Activated CD8-positive, alpha-beta memory T cell treated with anti-CD3 and anti-CD28 coated beads for 36 hours (primary cell): ENCODE measurements around the gene ADGRV1. TPM values are rescaled to one million over a fixed set of nuclear protein-coding genes. Genes with fewer than 3 reads are reported as not detected.
"Not testable (repeated sequence)": the region's sequence is repeated elsewhere in the genome, so short reads cannot be mapped to it uniquely, and the experiment has no call there.

Experiments used
- CTCF ChIA-PET: fragments of 350-600 bp; sonication (Branson Sonifier 250); formaldehyde crosslinking; loops from one replicate; lab custom pipeline; 2021; ENCODE audit warnings: antibody characterized with exemption; lab: Charles Lee
- POLR2A ChIA-PET: fragments of 350-600 bp; sonication (Branson Sonifier 250); formaldehyde crosslinking; loops from one replicate; lab custom pipeline; 2021; ENCODE audit warnings: antibody characterized with exemption; lab: Charles Lee
- total RNA-seq, 2 experiments: library from RNA; stranded (reverse); gene quantifications; one replicate each; pipeline ENCODE4 v1.2.3, GENCODE V29; 2021

The ADGRV1 gene
- total RNA-seq, 2 experiments from 2014 or later, result 0.34 TPM; not detected in 1

DNA sequence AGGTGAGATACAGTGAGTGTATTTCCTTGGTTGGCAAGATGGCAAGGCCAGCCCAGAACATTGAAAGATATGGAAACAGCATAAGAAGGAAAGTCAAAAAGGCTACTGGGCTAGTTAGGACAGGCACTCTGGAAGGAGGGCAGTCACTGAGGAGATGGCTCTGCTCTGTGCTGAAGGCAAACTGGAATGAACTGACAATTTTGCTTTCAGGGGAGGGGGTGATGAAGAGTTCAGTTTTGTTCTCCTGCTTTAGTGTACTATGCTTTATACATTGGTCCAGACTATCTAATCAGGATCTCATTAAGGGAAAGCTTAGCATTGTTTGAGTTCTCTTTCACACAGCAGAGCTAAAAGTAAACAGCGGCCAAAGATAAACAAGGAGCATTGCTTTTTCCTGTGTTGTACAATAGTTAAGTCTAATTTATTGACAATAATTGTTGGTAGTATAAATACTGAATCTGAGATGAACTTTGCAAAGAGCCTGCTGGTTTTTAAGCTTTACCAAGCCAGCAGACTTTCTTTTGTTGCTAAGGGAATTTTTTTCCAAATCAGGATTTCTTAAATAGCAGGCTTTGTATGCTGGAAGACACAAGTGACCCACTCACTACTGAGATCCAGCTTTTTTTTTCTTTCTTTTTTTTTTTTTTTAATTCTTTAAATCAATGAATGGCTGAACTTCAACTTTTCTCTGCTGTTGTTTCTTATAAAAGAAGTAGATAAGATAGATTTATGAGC lies 469.0 kb downstream of the ADGRV1 start:
- ChIA-PET CTCF (no interaction called here), POLR2A (no interaction called here)

DNA sequence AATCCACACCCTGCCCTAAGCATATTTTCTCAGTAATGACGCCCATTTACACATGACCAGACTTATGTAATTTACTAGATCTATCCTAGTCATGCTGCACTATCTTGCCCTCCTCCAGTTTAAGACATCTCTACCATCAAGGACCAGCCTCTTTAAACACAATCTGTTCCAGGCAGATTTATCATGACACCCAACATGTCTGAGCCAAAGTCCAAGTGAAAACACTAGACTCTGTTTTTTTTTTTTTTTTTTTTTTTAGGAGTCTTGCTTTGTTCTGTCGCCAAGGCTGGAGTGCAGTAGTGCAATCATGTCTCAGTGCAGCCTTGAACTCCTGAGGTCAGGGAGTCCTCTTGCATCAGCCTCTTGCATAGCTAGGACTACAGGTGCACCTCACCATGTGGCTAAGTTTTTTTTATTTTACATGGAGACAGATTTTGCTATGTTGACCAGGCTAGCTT lies 469.9 kb downstream of the ADGRV1 start:
- CTCF ChIA-PET, result no interaction called here
- POLR2A ChIA-PET, result no interaction called here

DNA sequence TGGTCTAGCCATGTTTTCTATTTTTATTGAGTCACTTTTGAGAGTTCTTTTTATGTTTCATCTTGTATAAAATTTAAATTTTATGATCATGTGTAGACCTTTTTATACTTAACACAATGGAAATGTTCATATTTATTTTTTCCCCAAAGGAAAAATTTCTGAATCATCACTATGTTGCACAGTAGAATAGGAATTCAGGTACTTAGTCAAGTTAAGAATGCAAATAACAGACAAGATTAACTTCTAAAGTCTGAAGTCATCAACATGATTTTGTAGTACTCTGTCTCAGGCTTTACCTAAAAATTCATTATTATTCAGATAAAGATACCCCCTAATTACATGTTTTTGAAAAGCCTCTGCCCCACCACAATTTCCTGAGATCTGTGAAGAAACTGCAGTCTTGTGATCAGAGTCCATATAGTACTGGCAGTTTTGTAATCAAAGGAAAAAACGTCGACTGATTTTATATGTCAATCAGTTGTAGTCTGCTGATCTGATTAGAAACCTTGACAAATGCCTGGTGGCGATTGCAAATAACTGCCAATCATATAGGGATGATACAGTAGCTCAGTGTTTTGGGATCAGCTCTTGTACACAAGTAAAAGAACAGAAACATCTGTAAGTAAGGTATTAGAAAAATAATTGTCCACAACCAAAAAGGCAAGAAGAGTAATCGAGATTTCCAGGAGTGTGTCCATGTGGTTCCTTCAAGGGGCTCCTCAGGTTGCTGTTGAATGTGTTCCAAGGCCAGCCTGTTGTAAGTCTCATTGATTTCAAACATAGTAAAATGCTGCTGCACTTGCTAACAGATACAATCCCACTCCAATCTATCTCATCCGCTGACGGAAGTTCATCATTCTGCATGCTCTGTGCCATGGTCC lies 472.2 kb downstream of the ADGRV1 start:
- ChIA-PET POLR2A (no interaction called here), CTCF (no interaction called here)

- CTCF ChIA-PET, result no interaction called here
- POLR2A ChIA-PET, result no interaction called here
Measured at GRCh38 chr5:91031402-91031752, 472.8 kb downstream of the ADGRV1 start.

DNA sequence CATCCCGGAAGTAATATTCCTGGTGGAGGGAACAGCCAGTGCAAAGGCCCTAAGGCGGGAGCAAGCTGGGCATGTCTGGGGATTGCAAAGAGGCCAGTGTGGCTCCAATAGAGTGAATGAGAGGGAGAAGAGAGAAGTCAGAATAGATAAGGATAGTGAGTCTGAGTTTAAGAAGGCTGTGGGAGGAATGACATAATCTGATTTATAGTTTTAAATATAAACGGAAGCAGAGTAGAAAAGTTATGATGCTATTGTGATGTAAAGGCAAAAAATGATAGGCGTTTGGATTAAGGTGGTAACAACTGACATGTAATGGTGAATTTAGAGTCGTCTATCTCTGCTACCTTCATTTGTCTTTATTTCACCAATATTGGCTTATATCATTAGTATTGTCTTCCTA lies 473.5 kb downstream of the ADGRV1 start:
- ChIA-PET POLR2A (no interaction called here), CTCF (no interaction called here)

DNA sequence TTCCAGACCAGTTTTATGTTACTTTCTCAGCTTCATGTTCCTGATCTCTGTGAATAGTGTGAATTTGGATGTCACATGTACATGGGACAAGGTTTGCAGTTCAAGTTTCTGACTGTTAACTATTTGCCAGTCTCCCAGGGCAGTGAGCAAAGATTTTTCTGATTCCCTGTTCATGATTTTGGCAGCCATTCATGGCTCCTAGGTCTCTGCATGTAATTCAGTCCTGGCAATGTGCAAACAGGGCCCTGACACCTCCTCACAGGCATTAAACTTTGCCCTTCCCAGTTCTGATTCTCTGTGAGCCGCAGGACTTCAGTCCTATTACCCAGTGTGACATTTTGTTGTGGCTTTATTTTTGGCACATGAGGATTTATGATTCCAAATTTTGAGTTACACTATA lies 474.8 kb downstream of the ADGRV1 start:
- CTCF ChIA-PET, result interaction anchor here (0.9 kb wide), 1 partner anchor 168 kb away, joined by 3 read pairs; no protein-coding TSS in a partner anchor
- POLR2A ChIA-PET, result no interaction called here

GRCh38 chr5:91038180-91038808 lies 479.7 kb downstream of the ADGRV1 start:
- CTCF ChIA-PET, result no interaction called here
- POLR2A ChIA-PET, result no interaction called here

DNA sequence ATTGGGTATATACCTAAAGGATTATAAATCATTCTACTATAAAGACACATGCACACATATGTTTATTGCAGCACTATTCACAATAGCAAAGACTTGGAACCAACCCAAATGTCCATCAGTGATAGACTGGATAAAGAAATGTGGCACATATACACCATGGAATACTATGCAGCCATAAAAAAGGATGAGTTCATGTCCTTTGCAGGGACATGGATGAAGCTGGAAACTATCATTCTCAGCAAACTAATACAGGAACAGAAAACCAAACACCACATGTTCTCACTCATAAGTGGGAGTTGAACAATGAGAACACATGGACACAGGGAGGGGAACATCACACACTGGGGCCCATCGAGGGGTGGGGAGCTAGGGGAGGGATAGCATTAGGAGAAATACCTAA lies 482.5 kb downstream of the ADGRV1 start:
- CTCF ChIA-PET, POLR2A ChIA-PET: not testable (repeated sequence)

DNA sequence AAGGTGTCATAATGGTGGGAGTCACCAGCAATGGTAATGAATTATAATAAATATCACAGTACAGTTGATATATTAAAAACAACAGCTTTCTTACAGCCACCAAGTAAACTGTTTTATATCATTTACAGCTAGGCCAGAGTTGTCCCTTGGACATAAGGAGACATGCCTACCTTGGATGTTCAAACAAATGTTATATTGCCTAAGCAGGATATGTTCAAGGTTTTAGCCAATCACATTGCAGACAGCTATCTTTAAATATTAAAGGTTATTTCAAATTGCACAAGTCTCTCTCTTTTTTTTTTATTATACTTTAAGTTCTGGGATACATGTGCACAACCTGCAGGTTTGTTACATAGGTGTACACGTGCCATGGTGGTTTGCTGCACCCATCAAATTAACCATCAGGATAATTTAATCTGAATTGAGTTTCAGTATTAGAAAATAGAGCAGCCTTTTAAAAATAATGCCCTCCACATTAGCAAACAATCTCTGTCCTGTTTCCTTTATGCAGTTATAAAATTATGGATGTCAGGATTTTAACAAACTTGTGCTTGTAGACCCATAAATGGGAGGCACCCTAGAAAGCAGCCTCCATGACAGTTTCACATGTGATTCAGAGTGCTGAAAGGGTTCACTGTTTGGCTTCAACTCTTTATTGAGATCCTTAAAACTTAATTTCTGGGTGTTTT lies 483.8 kb downstream of the ADGRV1 start:
- ChIA-PET POLR2A (interaction anchor here (0.5 kb wide), 1 partner anchor 258 kb away, joined by 4 read pairs; no protein-coding TSS in a partner anchor), CTCF (no interaction called here)

DNA sequence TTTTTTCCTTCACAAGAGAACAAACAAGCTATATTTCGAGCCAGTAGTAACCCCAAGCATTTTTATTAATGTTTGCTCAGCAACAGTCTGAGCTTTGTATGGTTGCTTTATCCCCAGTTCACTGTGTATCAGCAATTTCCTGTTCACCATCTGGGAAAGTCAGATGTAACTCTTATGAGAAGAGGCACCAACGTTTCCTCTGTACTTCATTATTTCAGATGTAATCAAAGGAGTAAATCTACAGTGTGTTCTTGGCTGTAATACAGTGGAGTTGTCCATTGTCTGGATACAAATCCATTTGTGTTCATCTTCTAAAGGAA lies 484.3 kb downstream of the ADGRV1 start:
- CTCF ChIA-PET, result no interaction called here
- POLR2A ChIA-PET, result interaction anchor here (0.5 kb wide), 1 partner anchor 258 kb away, joined by 4 read pairs; no protein-coding TSS in a partner anchor

- ChIA-PET POLR2A (no interaction called here), CTCF (no interaction called here)
Measured at GRCh38 chr5:91048073-91048472, 489.5 kb downstream of the ADGRV1 start.

- POLR2A ChIA-PET, result no interaction called here
- CTCF ChIA-PET, result no interaction called here
Measured at GRCh38 chr5:91049112-91049511, 490.5 kb downstream of the ADGRV1 start.

DNA sequence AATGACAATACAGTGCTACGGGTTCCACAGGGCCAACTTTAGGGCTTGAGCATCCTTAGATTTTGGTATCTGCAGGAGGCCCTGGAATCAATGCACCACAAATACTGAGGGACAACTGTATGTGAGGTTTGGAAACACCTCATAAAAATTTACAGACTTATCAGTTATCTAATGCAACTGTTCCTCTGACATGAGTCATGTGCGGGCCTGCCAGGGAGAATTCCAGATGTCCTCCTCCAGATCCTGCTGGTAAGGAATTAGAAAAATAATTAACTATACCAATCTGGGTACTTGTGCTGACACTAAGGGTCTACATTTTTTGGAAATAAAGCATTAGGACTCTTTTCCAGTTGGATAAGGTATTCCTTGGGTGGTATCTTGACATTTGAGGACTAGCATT lies 491.2 kb downstream of the ADGRV1 start:
- POLR2A ChIA-PET, result no interaction called here
- CTCF ChIA-PET, result no interaction called here

GRCh38 chr5:91052411-91052810 lies 493.8 kb downstream of the ADGRV1 start:
- CTCF ChIA-PET, POLR2A ChIA-PET: not testable (repeated sequence)

DNA sequence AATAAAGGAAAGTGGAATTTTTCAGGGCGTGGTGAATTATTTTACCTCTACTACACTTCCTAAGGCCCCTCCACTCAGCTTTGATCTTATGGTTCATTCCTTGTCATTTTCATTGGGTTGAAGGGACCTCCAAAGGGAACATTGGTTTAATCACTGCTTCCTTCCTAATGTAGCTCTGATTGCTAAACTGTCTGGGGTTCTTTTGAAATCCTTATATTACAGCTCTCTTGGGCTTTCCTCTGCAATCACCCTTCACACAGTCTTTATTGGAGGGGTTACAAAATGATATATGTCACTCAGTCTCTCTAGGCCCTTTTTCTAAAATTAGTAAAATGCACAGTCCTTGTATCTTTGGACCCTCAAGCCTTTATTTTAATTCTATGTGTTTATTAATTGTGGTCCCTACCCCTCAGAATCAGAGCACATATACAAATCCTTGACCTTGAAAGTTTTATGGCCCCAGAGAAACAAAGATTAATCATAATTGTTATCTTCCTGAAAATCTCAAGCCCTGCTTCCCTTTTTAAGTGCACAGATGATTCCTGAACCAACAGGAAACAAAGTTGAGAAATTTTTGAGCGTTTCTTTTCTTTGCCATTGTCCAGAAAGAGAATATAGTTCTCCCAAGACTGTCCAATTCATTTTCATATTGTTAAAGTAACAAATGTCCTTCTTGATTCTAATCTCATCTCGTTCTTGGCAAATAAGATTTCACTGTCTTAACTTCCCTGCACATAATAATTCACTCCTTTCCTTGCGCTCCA lies 494.6 kb downstream of the ADGRV1 start:
- POLR2A ChIA-PET, result no interaction called here
- CTCF ChIA-PET, result no interaction called here

- ChIA-PET POLR2A (no interaction called here), CTCF (no interaction called here)
Measured at GRCh38 chr5:91053741-91054025, 495.1 kb downstream of the ADGRV1 start.

DNA sequence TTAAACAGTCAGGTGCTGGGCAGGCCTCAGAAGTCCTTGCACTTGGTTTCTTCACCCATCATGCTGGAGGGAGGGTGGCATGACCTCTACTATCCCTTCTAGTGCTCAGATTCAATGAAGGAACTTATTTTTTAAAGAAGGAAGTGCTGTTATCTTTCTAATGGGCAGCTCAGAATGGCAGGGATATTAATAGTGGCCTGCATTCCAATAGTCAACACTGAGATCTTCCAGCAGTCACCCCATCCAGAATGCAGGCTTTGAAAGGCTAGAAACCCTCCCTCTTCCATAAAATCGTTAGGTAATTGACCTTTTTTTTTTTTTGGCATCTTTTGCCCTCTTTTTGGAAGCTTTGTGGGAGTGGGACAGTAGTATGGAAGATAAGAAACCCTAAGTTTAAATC lies 499.6 kb downstream of the ADGRV1 start:
- ChIA-PET POLR2A (no interaction called here), CTCF (no interaction called here)

GRCh38 chr5:91058575-91058974 lies 500.0 kb downstream of the ADGRV1 start:
- POLR2A ChIA-PET, result no interaction called here
- CTCF ChIA-PET, result no interaction called here

DNA sequence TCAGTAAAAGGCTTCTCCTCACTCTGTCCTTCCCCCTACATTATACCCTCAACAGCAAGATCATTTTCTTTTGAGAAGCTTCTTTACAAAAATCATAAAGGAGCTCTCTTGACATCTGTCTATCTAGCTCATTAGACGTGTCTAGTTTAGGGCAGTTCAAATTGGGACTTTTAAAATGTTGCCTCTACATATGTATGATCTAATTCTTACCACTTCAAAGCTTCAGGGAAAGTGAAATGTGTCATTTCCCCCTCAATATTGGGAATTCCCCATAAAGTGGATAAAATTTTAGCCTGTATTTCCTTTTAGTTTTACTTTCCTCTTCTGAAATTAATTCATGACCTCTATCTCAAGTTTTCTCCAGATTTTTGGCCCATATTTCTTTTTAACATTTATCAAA lies 500.8 kb downstream of the ADGRV1 start:
- CTCF ChIA-PET, result no interaction called here
- POLR2A ChIA-PET, result no interaction called here
